Kidney epithelial cell (primary cell): ENCODE results near the gene TMIE. TPM values are rescaled to one million over a fixed set of nuclear protein-coding genes. Genes with fewer than 3 reads are reported as not detected.
"Not testable (repeated sequence)": the region's sequence is repeated elsewhere in the genome, so short reads cannot be mapped to it uniquely, and the experiment has no call there.

Source experiments
- DNase-seq: peaks from one replicate; pipeline ENCODE4 v3.0.0-alpha.2; 2010; ENCODE audit warnings: low read depth
- H3K27me3 ChIP-seq: 2 replicates; pipeline ENCODE4 v1.6.0; 2011; ENCODE audit warnings: low read length; ENCODE audit not compliant: control insufficient read depth, insufficient read depth
- H3K36me3 ChIP-seq: 2 replicates; pipeline ENCODE4 v1.5.1; 2011; ENCODE audit warnings: low read length; ENCODE audit not compliant: control insufficient read depth, insufficient read depth
- H3K4me3 ChIP-seq: 2 replicates; pipeline ENCODE4 v1.5.1; 2011; ENCODE audit warnings: low read depth, mild to moderate bottlenecking, control low read depth, low read length
- total RNA-seq: library from RNA; depleted of rRNA; stranded (reverse); fragments of >200 nt; gene quantifications from 2 replicates; pipeline ENCODE4 v1.2.3, GENCODE V29; 2015
- TF ChIP-seq, protein P1 (sequence below): IDR thresholded peaks from 2 replicates; pipeline ENCODE4 v1.5.1; 2011; ENCODE audit warnings: mild to moderate bottlenecking, moderate library complexity, low read length, control low read depth, inconsistent platforms; ENCODE audit not compliant: insufficient read depth, poor library complexity, severe bottlenecking

The TMIE gene
- total RNA-seq, 1 donor from 2014 or later: 1.9 TPM

DNA sequence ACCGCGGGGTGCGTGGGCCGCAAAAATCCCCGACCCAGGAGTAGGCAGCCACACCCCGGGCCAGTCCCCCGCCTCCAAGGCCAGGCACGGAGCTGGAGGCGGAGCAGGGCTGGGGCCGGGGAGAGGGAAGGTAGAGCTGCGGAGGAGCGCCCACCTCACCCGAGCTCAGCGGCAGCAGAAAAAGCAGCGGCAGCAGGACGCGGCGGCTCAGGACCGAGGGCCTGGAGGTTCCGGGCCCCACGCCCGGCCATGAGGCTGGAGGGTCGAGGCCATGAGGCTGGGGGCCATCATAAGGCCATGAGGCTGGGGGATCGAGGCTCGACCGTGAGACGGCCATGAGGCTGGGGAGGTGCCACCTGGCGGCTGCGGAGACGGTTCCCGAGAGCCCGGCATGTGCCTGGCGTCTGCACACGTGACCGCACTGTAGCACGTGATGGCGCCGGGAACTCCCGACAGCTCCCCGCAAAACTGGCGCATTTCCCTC is 49.4 kb downstream of the TMIE start:
- DNase-seq: no peak
- TF ChIP-seq, protein P1, sequence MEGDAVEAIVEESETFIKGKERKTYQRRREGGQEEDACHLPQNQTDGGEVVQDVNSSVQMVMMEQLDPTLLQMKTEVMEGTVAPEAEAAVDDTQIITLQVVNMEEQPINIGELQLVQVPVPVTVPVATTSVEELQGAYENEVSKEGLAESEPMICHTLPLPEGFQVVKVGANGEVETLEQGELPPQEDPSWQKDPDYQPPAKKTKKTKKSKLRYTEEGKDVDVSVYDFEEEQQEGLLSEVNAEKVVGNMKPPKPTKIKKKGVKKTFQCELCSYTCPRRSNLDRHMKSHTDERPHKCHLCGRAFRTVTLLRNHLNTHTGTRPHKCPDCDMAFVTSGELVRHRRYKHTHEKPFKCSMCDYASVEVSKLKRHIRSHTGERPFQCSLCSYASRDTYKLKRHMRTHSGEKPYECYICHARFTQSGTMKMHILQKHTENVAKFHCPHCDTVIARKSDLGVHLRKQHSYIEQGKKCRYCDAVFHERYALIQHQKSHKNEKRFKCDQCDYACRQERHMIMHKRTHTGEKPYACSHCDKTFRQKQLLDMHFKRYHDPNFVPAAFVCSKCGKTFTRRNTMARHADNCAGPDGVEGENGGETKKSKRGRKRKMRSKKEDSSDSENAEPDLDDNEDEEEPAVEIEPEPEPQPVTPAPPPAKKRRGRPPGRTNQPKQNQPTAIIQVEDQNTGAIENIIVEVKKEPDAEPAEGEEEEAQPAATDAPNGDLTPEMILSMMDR: no peak
- H3K4me3 ChIP-seq: no peak overlapping the region

DNA sequence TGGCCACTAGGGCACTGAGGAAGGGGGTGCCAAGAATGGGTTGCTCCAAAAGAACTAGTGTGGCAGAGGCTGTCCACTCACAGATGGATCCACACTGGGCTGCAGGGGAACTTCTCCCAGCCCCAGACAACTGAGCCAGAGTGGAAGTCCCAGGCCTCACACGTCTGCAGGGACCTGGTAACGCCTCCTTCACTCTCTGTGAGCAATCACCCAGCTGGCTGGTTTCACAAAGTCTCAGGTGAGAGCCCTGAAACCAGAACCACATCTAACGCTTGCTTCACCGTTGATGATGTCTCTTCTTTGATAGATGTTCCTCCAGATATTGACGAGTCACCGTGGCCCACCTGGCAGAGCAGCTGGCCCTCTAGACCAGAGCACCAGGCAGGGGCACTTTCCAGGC is 51.9 kb downstream of the TMIE start:
- not testable (repeated sequence) for DNase-seq

More for the DNA sequence above, 49.4 kb downstream of the TMIE start:
- Histone ChIP-seq H3K27me3 (peaks cover 5% of the 10 kb centered on the region), H3K36me3 (no peaks in the 10 kb centered on the region)

DNA sequence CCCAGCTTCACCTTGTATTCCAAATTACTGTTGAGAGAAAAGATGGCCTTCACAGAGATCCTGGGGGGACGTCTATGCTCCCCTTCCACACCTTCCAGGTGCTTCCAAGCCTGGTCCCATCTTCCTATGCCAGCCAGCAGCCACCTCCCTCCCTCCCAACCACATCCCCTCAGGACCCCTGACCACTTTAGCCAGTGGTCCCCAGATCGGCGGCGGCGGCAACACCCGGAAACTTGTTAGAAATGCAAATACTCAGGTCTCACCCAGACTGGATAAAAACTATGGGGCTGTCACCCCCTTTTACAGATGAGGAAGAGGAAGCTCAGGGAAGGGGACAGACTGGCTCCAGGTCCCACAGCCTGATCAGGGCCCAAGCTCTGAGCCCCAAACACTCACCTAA is 54.5 kb downstream of the TMIE start:
- H3K27me3 ChIP-seq: no peaks in the 10 kb centered on the region
- TF ChIP-seq, protein P1: no peak
- no peaks in the 10 kb centered on the region for H3K36me3 ChIP-seq
- DNase-seq: no peak
- H3K4me3 ChIP-seq: no peak overlapping the region

More for the DNA sequence above, 51.9 kb downstream of the TMIE start:
- not testable (repeated sequence) for H3K27me3 ChIP-seq, H3K4me3 ChIP-seq, H3K36me3 ChIP-seq

DNA sequence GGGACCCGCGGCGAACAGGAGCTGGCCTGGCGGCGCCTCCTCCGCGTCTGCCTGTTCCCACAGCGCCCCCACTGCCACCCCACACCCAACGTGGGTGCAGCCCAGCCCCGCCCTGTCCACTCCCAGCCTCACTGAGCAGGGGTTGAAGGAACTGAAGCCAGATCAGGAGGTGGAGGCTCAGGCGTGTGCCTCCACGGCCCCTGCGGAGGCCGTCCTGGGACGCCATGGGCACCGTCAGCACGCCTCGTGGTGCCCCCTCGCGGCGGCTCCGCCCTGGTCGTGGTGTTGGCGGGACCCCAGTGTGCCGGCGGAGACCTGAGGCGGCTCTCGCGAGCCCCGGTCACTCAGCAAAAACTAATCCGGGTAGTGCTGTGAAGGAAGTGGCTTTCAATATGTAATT is 55.5 kb downstream of the TMIE start:
- H3K27me3 ChIP-seq: no peaks in the 10 kb centered on the region
- H3K36me3 ChIP-seq: no peaks in the 10 kb centered on the region
- no peak overlapping the region for H3K4me3 ChIP-seq
- no peak for DNase-seq
- TF ChIP-seq, protein P1: no peak

DNA sequence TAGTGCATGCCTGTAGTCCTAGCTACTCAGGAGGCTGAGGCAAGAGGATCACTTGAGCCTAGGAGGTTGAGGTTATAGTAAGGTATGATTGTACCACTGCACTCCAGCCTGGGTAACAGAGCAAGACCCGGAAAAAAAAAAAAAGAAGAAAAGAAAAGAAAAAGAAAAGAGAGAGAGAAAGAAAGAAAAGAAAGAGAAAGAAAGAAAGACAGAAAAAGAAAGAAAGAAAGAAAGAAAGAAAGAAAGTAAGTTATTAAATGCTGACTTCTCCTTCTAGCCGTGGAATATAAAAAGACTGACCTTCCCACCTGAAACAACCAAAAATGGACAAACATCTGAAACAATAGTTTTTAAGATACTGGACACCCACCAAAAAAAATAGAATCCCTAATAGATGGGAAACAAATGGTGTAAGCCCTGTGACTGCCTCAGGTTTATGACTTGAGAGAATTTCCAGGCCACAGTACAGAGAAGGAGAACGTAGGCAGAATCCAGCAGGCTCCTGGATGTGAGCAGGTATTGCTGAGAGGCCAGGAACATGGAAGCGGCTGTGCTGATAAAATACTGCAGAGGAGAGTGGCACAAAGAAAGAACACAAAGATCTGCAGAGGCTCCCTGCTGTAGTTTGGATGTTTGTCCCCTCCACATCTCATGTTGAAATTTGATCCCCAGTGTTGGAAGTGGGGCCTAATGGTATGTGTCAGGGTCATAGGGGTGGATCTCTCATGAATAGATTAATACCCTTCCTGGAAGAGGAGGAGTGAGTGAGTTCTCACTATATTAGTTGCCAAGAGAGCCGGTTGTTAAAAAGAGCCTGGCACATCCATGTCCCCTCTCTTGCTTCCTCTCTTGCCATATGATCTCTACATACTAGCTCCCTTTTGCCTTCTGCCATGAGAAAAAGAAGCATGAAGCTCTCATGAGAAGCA is 58.3 kb downstream of the TMIE start:
- TF ChIP-seq, protein P1: no peak
- no peak for DNase-seq

More for the DNA sequence above, 58.3 kb downstream of the TMIE start:
- H3K27me3 ChIP-seq: no peaks in the 10 kb centered on the region
- H3K4me3 ChIP-seq: no peak overlapping the region
- H3K36me3 ChIP-seq: no peaks in the 10 kb centered on the region

Other genes starting within 250 kb of the TMIE start
- gene LTF, start 236.5 kb upstream of the TMIE start, total RNA-seq: not detected in 2 replicates
- not detected in 2 replicates for gene RTP3, start 203.4 kb upstream of the TMIE start, total RNA-seq
- gene LRRC2, start 135.1 kb upstream of the TMIE start, total RNA-seq: 0.29 TPM in 1 of 2 replicates, not detected in the other
- not detected in 2 replicates for gene FAM240A, start 88.9 kb upstream of the TMIE start, total RNA-seq
- 23.7 and 30.9 TPM in 2 replicates for gene ALS2CL, start 7.7 kb upstream of the TMIE start, total RNA-seq
- gene PRSS50, start 16.5 kb downstream of the TMIE start, total RNA-seq: 0.07 and 0.29 TPM in 2 replicates
- gene MYL3, start 162.1 kb downstream of the TMIE start, total RNA-seq: 0.54 and 2.7 TPM in 2 replicates
- 1.7 and 2.1 TPM in 2 replicates for gene PTH1R, start 176.3 kb downstream of the TMIE start, total RNA-seq